NCI-H2081 treated with DMSO at 0.1 percent for 48 hours (cell line): ENCODE data around the gene DDC.

Experiments used
- DNase-seq: peaks from one replicate; lab custom pipeline; 2025; lab: John Stamatoyannopoulos, UW

Gene DDC, protein sequence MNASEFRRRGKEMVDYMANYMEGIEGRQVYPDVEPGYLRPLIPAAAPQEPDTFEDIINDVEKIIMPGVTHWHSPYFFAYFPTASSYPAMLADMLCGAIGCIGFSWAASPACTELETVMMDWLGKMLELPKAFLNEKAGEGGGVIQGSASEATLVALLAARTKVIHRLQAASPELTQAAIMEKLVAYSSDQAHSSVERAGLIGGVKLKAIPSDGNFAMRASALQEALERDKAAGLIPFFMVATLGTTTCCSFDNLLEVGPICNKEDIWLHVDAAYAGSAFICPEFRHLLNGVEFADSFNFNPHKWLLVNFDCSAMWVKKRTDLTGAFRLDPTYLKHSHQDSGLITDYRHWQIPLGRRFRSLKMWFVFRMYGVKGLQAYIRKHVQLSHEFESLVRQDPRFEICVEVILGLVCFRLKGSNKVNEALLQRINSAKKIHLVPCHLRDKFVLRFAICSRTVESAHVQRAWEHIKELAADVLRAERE

DNA sequence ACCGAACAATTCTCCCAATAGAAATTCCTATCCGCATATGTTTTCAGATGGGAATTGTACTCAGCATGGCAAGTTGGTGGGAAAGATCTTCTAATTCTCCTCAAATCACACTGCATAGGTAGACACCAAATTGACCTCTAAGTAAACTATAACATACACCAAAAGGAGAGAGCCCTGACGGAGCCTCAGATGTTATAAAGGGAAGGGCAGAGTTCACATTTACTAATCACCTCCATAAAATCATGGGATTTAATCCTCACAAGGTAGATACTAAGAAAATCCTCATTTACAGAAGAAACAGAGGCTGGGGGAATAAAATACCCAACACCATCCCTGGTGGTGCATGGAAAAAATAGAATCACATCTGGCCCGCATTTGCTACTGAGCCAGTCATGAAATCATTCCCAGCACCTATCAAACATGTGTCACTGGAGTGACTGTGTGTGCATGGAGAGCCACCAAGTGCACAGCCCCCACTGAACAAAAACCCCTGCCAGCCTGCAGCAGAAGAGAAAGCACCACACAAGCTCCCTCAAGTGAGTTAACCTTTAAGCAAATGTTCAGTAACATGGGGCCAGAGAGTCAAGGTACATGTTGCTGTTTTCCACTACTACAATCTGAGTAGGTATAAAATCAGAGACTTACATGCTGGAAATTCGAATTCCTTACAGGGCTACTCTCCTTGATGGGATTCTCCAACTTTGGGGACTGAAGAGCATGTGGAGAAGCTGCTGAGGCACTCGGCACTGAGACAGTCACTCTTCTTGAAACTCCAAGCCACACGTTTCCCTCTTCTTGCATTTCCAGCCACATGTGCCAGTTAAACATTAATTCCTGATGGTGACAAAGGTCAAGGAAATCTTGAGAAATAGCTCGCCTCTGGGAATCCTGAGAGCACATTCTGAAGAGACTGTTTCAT, at the start of gene DDC:
DDC (minus strand) TSS at position 766 of the 919 bp plus-strand sequence. CDS start 21,320 bp downstream, outside the sequence.
- DNase-seq, result no peak

DNA sequence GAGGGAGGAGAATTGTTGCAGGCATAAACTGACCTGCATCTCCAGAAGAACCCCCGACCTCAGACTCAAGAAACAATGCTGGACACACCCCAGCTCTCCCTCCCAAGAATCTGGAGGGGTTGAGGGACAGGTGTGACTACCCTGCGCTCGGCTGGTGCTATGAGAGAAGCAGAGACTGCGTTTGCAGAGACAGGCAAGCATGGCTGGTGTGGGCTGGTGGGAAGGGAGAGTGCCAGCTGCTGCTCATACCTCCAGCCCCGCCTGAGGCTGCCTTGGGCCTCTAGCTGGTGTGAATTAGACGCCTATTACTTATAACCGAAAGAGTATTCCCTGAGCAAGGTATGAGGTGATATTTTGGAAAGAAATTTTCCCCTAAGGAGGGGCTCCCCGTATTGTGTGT, 48.3 kb upstream of the DDC start:
- DNase-seq, result no peak

DNA sequence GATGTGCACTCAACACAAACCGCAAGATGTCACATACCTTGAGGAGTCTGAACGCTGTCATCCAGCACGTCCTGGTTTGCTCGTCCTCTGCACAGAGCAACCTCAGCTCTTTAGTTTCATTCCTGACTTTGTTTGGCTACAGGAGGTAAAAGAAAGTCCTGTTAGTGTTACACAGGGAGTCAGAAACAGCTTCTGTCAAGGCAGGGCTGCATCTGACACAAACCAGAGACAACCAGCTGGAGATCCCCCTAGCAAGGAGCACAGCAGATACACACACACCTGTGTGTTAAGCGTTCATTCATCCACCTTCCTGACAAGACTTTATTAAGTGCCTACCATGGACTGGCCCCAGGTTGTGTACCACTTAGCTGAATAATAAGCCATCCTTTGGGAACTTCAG, 47.5 kb upstream of the DDC start:
- no peak for DNase-seq

DNA sequence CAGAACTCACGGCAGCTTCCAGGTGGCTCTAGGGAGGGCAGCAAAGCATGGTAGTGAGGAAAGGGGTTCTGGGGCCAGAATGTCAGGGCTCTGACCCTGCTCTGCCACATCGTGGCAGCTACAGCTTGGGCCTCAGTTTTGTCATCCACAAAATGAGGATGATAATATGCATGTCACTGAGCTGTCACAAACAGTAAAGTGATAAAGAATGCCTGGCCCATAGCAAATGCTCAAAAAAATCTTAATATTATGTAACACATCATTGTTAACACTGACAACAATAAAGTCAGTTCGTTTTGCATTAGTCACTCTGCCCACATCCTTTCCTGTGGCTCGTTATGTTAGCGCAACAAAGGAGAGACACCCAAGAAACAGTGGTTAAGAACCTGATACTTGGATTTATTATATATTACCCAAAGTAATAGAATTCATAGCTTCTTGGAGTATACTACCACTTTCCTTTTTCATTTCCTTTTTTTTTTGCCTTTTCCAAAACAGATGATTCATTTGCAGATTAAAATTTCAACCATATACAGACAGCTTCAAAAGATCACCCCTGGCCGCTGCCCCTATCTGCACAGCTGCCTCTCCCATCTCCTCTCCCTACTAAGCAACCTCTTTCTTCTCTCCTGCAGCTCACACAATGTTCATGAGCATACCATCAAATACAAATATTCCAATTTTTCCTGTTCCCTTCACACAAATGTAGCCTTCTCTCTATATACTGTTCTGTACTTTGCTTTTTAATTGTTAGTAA, 45.5 kb upstream of the DDC start:
- no peak for DNase-seq

DNA sequence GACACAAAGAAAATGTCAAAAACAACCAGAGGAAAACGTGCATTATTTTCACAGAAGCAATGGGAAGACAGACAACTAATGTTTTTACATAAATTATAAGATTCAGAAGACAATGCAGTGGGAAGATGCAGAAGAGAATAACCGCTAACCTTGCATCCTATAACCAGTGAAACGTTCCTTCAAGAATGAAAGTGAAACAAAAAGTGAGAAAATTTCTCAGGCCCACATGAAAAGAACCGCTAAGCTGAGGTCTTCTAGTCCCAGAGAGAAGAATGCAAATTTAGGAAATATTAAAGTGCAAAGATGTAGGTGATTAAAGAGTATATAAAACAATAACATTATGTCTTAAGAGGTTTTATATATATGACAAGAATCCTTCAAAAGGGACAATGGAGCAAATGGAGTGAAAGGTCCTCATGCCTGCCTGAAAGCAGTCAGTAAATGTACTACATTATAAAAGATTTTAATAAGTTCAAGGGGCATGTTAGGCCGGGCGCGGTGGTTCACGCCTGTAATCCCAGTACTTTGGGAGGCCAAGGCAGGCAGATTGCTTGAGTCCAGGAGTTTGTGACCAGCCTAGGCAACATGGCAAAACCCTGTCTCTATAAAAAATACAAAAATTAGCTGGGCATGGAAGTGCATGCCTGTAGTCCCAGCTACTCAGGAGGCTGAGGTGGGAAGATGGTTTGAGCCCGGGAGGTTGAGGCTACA, 43.1 kb upstream of the DDC start:
- DNase-seq, result no peak

DNA sequence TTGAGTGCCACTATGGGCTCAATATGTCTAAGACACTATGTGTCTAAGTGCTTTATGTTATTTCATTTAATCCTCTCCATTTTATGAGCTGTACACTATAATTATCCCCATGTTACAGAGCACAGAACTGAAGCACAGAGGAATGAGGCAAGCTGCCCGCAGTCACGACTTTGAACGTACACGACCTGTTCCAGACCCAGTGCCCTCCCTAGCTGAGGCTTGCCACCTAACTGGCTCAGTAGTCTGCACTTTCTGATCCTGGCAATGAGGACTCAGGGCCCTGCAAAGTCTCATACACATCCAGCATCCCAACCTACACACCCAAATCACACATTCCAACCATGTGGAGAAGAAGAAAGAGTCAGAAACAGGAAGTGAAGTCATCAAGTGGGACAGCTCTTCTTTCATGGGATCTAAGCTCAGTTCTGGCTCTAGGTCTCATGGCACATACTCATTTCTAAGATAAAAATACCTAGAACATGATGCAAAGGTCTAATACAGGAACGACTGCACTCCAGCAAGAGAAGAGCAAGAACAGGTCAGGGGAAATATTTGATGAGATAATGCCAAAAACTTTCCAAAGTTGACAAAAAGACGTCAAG, 42.4 kb upstream of the DDC start:
- no peak for DNase-seq

DNA sequence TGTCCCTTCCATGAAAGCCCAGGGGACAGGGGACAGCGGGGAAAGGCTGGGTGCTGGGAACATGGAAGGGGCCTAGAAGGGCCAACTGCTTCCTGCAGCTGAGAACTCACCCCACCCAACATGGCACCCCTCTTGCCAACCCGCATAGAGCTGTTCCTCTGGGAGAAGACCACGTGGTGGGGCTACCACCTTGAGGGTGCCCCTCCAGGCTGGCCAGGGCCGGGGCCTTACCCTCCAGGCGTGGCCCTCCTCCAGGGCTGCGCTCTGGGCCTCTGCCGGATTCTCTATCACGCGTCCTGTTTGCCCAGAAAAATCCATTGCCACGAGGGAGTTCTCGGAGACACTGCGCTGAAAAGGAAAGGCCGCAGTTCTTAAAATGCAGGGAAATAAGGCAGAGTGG, 39.9 kb upstream of the DDC start:
- DNase-seq, result no peak

DNA sequence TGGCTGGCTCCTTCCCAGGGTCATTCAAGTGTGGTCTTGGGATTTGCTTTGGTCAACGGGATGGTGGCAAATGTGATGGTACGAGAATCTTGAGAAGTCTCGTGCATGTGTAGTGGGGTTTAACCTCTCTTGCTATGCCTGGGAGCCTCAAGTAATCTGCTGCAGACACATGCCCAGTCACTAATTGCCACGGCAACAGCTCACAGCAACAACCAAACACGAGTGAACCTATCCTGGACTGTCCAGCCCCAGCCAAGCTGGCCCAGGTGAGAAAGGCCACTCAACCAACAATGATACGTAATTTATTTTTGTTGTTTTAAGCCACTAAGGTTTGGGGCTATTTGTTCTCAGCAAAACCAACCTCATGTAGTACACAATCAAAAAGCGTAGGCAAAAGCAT, 38.1 kb upstream of the DDC start:
- no peak for DNase-seq

DNA sequence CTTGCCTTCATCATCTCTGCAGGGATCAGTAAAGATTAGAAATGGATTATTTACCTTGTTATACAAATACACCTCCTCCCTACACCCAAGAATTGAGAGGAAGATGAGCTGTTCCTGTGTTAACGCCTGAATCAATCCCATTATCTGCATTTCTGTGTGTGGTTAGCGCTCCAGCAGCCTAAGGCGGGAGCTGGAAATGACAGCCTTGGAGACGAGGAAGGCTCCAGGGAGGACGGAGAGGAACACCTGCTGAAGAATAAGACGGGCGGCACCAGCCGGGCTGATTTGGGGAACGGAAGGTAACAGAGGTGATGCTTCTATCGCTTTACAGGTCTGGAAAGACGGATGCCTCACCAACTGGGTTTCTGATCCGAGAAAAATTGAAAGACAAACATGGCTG, 34.2 kb upstream of the DDC start:
- DNase-seq, result peak; percentile 39

DNA sequence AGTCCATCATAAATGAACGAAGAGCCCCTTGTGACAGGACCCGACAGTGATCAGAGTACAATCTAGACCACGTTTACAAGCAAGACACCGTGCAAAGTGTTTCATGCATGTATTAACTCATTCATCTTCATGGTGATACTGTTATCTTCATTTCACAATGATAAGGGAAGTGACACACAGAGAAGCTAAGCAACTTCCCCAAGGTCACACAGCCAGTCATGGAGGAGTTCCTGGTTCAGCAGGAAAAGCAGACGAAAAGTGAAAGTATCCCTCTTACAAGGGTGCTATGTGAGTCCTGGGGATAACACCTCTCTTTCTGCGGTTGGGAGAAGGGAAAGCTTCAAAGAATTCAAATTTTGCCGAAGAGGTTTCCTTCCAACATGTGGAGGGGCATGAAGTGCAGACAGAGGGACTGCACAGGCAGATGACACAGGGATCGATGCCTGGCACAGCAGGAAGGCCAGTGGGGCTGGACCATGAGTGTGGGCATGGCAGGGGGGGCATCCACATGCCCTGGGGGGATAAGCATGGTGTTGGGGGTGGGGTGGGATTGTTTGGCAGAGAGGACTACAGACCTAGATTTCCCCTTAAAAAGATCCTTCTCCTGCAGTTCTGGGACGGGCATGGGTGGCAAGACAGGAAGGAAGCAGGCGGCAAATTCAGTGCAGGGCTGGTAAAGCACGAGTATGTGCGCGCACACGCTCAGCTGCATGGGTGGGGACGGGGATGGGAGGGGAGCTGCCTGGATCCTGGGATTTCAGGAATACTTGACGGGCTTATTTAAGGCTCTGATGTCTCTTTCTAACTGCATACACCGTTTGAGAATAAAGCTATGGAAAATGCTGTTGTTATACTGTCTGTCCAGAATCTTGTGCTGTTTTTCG, 33.5 kb upstream of the DDC start:
- DNase-seq, result no peak

DNA sequence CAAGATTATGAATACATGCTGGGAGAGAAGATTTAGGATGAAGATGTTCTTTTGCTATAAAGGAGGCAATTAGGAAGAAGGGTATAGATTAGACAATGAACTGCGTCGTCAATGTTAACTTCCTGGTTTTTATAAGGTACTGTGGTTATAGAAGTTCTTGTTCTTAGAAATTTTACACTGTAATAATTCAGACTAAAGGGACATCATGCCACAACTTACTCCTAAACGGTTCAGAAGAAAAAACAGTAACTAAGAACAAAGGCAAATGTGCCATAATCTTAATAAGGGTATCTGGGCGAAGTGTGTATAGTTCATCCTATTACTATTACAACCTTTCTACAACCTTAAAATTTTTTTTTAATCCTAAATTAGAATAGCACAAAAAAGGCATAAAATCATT, 31.3 kb upstream of the DDC start:
- no peak for DNase-seq

DNA sequence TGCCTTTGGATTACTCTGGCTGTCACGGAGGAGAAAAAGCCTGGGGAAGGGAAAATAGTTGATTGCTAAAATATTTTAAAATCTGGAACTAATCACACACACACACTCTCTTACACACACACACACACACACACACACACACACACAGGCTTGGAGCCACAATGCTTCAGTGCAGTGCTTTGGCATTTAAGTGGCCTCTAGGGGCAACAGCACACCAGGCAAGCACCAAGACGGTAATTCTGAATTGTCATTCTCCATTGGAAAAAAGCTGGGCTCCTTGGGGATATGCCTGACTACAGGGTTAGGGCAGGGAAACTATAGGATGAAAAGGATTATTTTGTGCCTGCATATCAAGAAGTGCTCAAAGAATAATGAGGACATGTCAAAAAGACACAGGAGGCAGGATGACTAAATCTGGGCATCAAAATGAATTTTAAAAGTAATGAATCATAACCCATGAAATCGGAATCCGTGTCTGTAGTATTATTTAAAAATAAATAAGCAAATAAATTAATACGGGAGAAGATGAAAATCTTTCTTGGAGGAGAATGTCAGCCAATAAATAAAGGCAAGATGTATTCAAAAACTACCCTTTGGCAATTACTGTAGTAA, 30.4 kb upstream of the DDC start:
- no peak for DNase-seq

DNA sequence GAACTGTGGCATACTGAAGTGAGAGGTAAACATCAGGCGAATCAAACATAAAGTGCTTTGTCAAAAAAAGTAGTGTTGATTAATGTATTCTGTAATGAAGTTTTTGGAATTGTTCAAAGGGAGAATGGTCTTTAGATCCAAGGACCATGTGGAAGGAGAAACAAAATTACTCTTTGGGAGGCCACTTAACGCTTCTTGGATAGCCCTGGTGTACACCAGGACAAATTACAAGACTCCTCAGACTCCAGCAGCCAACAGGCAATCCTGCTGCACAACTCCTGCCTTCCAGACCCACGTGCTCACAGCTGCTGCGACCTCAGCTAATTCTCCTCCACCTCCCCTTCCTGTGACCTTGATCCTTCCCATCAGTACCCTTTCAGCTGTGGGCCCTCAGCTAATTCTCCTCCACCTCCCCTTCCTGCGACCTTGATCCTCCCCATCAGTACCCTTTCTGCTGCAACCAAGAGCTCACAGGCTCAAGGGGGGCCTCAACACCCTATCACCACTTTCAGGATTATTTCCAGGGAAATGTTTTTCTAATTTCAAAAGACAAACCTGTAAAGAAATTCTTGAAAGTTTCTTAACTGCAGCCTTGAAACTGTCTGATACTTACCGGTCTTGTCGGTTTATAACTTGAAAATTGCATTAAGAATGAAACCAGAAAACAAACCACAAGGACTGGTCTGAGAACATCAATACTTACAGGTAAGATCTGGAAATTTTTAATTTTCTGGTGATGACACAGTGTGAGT, 29.7 kb upstream of the DDC start:
- DNase-seq, result no peak

DNA sequence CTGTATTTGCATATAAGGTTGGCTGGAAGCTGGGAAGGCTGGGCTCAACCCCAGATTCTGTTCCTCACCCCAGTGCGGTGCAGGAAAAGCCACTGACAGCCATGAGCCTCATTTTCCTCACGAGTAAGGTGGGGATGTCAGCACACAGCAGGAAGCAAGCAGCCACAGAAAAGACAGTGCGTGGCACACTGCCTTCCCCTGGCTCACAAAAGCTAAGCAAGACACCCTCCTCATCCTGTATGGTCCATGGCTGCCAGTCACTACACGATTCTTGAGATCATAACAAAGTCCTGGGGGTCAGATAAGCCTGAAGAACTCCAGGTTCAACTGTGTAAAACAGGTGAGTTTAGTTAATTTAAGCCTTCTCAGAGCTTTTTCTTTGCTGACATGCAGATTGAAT, 28.9 kb upstream of the DDC start:
- no peak for DNase-seq

DNA sequence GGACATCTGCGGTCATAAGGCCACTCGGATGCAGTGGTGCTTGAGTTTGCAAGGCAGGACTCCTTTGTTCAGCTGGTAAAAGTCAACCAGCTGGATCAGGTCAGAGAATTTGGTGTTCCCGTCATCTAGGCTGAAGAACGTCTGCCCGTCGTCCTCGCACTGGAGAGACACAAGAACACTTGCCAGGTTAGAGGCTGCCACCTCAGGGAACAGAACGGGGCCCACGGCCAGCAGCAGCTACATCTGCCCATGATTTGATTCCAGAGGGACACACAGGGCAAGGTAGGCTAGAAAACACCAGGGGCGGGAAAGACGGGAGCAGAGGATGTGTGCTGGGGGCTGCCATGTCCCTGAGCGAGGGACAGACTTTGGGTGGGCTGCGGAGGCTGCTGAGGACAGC, 27.7 kb upstream of the DDC start:
- no peak for DNase-seq

DNA sequence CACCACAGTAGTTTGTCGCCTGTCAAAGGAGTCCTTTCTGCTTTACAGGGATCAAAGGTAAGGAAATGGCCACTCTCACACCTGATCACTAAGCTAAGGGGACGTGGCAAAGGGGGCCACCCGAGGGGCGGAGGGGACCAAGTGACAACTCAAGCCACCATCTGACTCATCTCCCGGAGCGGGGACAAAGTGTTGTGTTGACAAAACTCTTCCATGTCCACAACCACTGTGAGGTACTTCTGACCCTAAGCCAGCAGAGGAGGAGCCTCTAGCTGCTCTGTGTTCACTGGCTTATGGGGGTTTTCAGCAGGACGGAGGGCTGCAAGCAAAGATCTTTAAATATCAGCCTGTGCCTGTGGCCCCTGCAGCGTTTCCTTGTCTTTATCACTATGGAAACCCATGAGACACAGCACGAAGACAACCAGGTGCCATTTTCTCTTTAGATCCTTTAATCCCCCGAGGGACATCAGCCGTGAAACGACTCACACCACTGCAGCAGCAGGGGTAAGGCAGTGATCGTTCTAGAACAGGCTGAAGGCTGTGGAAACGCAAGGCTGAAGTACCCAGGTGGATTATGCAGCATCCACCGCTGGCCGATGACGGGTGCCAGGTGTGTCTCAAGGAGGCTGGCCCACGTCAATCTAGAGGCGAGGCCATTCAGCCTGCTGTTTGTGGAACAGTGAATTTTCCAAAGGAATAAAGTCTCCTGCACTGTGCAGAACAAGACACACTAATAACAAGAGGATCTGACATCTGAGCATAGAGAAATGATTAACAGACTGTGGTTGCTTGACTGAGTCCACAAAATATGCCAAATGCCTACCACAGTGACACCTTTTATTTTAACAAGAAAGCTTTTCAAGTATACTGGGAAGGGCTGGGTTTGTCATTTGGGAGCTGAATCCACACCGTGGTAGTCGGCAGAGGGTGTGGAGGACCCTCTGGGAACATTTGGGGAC, 26.6 kb upstream of the DDC start:
- no peak for DNase-seq

DNA sequence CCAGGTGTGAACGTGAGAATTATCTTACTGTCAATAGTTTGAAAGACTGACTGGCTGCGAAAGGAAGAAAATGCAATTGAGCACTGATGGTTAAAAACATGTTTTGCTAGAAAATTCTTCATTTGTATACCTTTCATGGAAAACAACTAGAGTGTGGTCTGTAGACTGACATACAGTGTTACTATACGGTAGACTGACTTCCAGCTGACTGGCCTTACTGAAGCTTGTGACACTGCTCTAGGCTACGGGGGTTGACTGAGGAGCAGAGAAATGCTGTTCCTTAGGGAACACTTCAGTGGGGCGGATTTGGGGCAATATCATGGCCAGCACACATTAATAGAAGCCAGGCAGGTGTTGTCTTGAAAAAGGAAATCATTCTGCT, 25.9 kb upstream of the DDC start:
- no peak for DNase-seq

DNA sequence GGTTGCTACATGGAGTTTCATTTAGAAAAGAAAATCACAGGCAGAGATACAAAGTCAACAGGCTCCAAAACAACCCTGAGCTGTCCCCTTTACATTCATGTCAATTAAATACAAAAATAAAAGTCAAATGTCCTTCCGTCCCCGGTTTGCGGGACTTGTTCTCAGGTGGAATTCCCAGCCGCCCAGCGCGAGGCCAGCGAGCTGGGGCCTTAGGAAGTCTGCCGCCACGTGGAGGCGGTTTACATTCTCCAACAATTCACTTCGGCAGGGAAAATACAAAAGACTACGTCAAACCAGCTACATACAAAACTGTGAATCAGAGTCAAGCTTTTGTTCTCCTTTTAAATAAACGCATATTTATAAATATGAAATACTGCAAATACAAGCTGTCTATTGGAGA, 25.3 kb upstream of the DDC start:
- DNase-seq, result no peak
